Ishikawa (cell line): ENCODE results near the gene TMEM168.

Experiments used
- CEBPB ChIP-seq: IDR thresholded peaks from 2 replicates; pipeline ENCODE4 v1.6.1; 2012
- CREB1 ChIP-seq: IDR thresholded peaks from 2 replicates; pipeline ENCODE4 v1.6.1; 2012; ENCODE audit warnings: low read depth
- EGR1 ChIP-seq: IDR thresholded peaks from 2 replicates; pipeline ENCODE4 v1.6.1; 2012
- EP300 ChIP-seq: IDR thresholded peaks from 2 replicates; pipeline ENCODE4 v1.6.1; 2012; ENCODE audit warnings: borderline replicate concordance
- FOXM1 ChIP-seq: IDR thresholded peaks from 2 replicates; pipeline ENCODE4 v1.6.1; 2012; ENCODE audit warnings: low read depth, borderline replicate concordance
- MAX ChIP-seq: IDR thresholded peaks from 2 replicates; pipeline ENCODE4 v1.6.1; 2012
- NFIC ChIP-seq: IDR thresholded peaks from 2 replicates; pipeline ENCODE4 v1.6.1; 2012
- RAD21 ChIP-seq: IDR thresholded peaks from 2 replicates; pipeline ENCODE4 v1.6.1; 2012; ENCODE audit warnings: low read depth
- REST ChIP-seq: IDR thresholded peaks from 2 replicates; pipeline ENCODE4 v1.6.1; 2012; ENCODE audit warnings: low read depth, mild to moderate bottlenecking
- TAF1 ChIP-seq: IDR thresholded peaks from 2 replicates; pipeline ENCODE4 v1.6.1; 2012; ENCODE audit warnings: low read depth, mild to moderate bottlenecking
- TCF12 ChIP-seq: IDR thresholded peaks from 2 replicates; pipeline ENCODE4 v1.6.1; 2012; ENCODE audit warnings: low read depth
- TEAD4 ChIP-seq: IDR thresholded peaks from 2 replicates; pipeline ENCODE4 v1.6.1; 2012
- YY1 ChIP-seq: IDR thresholded peaks from 2 replicates; pipeline ENCODE4 v1.6.1; 2012; ENCODE audit warnings: low read depth

GRCh38 chr7:112726076-112726475 lies 64.1 kb downstream of the TMEM168 start:
- TF ChIP-seq TEAD4 (no peak), EP300 (no peak), EGR1 (no peak), REST (no peak), MAX (no peak), RAD21 (no peak), FOXM1 (no peak), CEBPB (no peak), YY1 (no peak), CREB1 (no peak), TAF1 (no peak), TCF12 (no peak), NFIC (no peak)
